ENCODE measurements around the gene FBXL16.

FBXL16 gene

GRCh38 chr16:741986-742629 lies 36.5 kb upstream of the FBXL16 start:
- Histone ChIP-seq H3K4me3 (ENCODE audit: low read length) (no peak overlapping the region), H3K4me2 (ENCODE audit: low read length) (no peak overlapping the region), H3K36me3 (replicated peaks; ENCODE audit: low read depth, low read length) (peaks cover 4% of the 10 kb centered on the region), H2AFZ (ENCODE audit: low read depth, low read length) (no peak overlapping the region), H3K9ac (ENCODE audit: low read length) (no peak overlapping the region), H3K4me1 (ENCODE audit: low read length) (peaks cover 16% of the 10 kb centered on the region), H4K20me1 (ENCODE audit: insufficient read depth, low read length) (no peaks in the 10 kb centered on the region), H3K27me3 (ENCODE audit: low read depth, low read length) (no peaks in the 10 kb centered on the region), H3K27ac (ENCODE audit: low read length) (no peak overlapping the region), H3K79me2 (ENCODE audit: low read length) (peaks cover 8% of the 10 kb centered on the region; the same call in 1 of the 2 replicates), H3K9me3 (ENCODE audit: insufficient read depth, low read length) (no peaks in the 10 kb centered on the region)
- TF ChIP-seq EZH2phosphoT487 (IDR thresholded peaks at IDR 0.05; ENCODE audit: low read depth): no peak
- TF ChIP-seq, protein P1, sequence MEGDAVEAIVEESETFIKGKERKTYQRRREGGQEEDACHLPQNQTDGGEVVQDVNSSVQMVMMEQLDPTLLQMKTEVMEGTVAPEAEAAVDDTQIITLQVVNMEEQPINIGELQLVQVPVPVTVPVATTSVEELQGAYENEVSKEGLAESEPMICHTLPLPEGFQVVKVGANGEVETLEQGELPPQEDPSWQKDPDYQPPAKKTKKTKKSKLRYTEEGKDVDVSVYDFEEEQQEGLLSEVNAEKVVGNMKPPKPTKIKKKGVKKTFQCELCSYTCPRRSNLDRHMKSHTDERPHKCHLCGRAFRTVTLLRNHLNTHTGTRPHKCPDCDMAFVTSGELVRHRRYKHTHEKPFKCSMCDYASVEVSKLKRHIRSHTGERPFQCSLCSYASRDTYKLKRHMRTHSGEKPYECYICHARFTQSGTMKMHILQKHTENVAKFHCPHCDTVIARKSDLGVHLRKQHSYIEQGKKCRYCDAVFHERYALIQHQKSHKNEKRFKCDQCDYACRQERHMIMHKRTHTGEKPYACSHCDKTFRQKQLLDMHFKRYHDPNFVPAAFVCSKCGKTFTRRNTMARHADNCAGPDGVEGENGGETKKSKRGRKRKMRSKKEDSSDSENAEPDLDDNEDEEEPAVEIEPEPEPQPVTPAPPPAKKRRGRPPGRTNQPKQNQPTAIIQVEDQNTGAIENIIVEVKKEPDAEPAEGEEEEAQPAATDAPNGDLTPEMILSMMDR (IDR thresholded peaks at IDR 0.05; ENCODE audit: low read depth, low read length): no peak

DNA sequence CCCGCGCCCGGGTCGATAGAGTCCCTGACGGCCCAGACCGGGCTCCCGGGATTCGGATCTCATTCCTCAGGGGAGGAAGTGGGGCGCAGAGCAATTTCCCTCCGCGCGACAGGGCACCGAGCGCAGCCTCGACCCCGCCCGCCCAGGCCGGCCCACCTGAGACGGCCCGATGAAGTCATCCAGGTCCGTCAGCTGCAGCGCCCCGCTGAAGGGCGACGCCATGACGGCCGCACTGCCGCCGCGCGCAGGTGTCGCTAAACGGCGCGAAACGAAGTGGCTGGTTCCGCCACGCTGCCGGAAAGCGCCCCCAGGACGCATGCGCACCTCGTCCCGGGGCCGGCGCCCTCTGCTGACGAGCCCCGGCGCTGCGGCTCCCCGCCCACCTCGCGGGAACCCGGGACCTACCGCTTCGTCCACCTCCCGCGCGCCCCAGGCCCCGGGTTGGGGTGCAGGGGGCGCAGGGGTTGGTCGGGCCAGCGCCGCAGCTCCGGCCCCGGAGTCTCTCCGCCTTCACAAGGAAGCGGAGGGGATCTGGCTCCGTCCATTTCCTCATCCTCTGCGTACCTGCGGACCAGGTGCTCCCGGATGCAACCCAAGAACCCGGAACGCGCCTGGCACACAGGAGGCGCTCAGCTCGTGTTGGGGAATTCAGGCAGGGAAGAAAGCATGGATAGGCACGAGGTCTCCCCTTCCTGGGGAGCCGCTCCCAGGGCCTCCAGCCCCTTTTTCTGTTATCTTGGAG lies 35.3 kb upstream of the FBXL16 start, which contains the start of gene CIAO3:
Gene CIAO3, minus strand, starts transcription at position 234 of the 742 bp plus-strand sequence. Its CDS starts 12 bp downstream, at position 222.
- Histone ChIP-seq H3K9ac (ENCODE audit: low read length) (peak within 1 kb of the TSS; percentile 82), H3K4me2 (ENCODE audit: low read length) (peak within 1 kb of the TSS; percentile 95), H2AFZ (ENCODE audit: low read depth, low read length) (peak within 1 kb of the TSS; percentile 82), H3K36me3 (replicated peaks; ENCODE audit: low read depth, low read length) (peaks cover 6% of the 10 kb centered on the region), H4K20me1 (ENCODE audit: insufficient read depth, low read length) (no peaks in the 10 kb centered on the region), H3K27ac (ENCODE audit: low read length) (peak within 1 kb of the TSS; percentile 15; the same call in 1 of the 2 replicates), H3K79me2 (ENCODE audit: low read length) (peaks cover 8% of the 10 kb centered on the region; the same call in 1 of the 2 replicates), H3K9me3 (ENCODE audit: insufficient read depth, low read length) (no peaks in the 10 kb centered on the region), H3K4me3 (ENCODE audit: low read length) (peak within 1 kb of the TSS; percentile 80), H3K27me3 (ENCODE audit: low read depth, low read length) (no peaks in the 10 kb centered on the region), H3K4me1 (ENCODE audit: low read length) (peaks cover 27% of the 10 kb centered on the region)
- TF ChIP-seq, protein P1 (IDR thresholded peaks at IDR 0.05; ENCODE audit: low read depth, low read length): peak; percentile 75
- no peak for TF ChIP-seq EZH2phosphoT487 (IDR thresholded peaks at IDR 0.05; ENCODE audit: low read depth)

GRCh38 chr16:740459-740763 lies 34.8 kb upstream of the FBXL16 start:
- H3K9ac ChIP-seq (ENCODE audit: low read length): peak overlapping the region; percentile 82
- peak overlapping the region; percentile 80 for H3K4me3 ChIP-seq (ENCODE audit: low read length)
- peaks cover 8% of the 10 kb centered on the region; the same call in 1 of the 2 replicates for H3K79me2 ChIP-seq (ENCODE audit: low read length)
- no peaks in the 10 kb centered on the region for H3K27me3 ChIP-seq (ENCODE audit: low read depth, low read length)
- 0 out of 2 replicates have a peak overlapping the region, but pooled peaks have one; percentile 9 for H2AFZ ChIP-seq (ENCODE audit: low read depth, low read length)
- H3K4me1 ChIP-seq (ENCODE audit: low read length): peaks cover 27% of the 10 kb centered on the region
- peak overlapping the region; percentile 93 for H3K4me2 ChIP-seq (ENCODE audit: low read length)
- TF ChIP-seq EZH2phosphoT487 (IDR thresholded peaks at IDR 0.05; ENCODE audit: low read depth): no peak
- TF ChIP-seq, protein P1 (IDR thresholded peaks at IDR 0.05; ENCODE audit: low read depth, low read length): no peak
- H3K36me3 ChIP-seq (replicated peaks; ENCODE audit: low read depth, low read length): peaks cover 8% of the 10 kb centered on the region
- H3K27ac ChIP-seq (ENCODE audit: low read length): peak overlapping the region; percentile 15; the same call in 1 of the 2 replicates
- no peaks in the 10 kb centered on the region for H4K20me1 ChIP-seq (ENCODE audit: insufficient read depth, low read length)
- no peaks in the 10 kb centered on the region for H3K9me3 ChIP-seq (ENCODE audit: insufficient read depth, low read length)
